NCI-H2029 (cell line): ENCODE results near the gene STOML3.

Source experiments
- DNase-seq: peaks from one replicate; lab custom pipeline; 2025; lab: John Stamatoyannopoulos, UW

Gene STOML3

DNA sequence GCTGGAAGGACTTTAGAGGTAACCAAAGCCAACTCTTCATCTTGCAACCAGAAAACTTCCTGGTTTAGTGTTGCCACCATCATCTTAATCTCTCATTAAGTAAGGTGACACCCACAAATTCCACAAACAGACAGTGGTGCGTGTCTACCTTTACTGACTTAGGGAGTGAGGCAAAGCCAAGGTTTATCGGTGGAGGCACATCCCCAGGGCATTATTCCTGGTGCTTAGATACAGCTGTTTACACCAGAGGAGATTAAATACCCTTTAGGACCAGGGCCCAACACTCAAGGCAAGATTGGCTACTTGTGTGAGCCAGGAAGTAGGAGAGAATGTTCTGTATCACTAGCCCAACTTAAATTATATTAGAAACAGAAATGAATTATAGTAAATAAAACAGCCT lies 9.5 kb downstream of the STOML3 start:
- no peak for DNase-seq

DNA sequence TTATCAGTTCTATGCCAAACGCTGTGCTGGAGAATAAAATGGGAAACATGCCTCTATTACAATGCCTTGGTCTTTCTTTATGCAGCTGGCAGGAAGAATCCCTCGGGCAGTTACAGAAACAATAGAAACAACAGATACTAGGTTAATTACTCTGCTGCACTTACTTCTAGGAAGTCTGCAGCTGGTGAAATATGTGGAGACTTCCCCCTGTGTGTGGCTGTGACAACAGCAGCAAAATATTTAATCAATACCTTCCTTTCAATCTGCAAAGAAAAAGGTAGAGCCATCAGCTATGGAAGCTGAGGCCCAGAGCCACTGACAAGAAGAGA lies 9.9 kb downstream of the STOML3 start:
- no peak for DNase-seq

DNA sequence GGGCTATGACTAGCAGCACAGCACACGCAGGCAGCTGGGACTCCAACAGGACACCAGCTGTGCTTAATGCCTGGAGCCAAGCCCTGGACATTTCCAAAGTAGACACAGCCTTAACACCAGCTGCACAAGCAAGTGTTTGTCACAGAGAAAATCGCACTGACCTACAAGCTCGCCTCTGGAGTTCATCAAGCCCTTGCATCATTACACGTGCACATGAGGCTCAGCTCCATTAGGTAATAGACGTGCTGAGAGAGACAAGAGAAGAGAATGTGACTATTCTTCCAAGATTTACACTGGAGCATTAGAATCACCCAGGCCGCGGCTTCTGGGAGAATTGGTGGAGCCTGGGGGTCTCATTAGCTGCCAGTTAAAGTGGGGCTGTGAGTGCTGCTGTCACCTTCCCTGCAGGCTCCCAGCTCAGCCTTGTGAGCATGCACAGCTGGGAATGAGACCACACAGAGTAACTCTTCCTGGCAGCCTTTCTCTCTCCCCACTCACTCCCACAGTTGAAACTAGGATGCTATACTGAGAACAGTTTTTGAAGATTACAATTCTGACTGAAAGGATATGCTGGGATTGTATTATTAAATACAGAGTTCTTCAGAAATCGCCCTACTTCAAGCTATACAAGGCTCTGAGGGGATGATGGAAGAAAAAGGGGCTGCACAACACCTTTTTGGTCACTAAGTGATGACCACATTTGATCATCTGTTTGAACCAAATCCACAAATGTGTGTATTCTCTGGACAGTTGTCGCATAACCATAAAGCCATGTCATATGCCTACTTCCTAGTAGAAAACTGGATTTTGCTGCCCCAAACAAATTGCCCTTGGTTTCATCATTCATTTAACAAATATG lies 10.5 kb downstream of the STOML3 start:
- no peak for DNase-seq

DNA sequence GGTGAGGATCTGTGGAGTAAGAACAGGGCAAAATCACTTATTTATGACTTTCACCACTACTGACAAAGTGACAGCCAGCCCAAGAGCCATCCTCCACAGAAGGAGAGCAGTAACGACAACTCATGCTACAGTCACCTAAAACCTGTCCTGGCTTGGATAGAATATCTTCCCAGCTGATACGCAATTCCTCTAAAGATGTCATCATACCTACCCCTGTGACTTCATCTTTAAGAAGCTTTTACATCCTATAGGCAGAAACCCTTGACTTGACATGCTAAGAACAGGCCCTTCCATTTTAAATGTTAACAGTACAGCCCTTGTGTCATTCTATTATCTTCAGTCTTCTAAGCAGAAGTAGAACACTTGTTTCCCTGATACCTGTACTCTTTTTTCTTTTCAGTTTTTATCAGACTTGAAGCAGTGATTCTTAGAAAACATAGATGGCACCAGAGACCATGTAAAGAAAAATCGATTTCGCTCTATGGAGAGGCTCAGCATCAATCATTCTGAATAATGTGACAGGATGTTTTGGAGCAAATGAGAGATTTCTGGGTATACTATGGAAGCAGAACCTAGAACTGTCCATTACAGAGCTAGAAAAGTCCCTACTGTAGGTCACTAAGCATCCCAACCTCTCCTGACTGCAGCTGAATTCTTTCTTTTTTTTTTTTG lies 20.1 kb downstream of the STOML3 start:
- DNase-seq = no peak

DNA sequence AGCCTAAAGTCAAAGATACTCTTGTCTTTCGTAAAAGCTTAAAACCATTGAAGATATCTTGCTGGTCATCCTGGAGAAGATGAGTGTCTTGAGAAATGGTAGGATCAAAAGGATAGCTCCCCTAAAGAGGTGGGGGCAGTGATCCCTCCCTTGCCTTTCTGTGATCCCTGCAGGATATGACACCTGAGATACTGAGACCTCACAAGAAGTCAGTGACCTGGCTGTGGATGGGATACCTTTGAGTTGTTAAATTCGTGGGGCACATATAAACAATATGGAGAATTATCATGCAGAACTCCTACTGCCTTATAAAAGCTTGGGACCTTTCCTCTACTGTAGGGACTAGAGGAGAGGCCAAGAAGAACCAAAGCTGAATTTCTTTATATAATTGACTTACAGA lies 21.4 kb downstream of the STOML3 start:
- no peak for DNase-seq

DNA sequence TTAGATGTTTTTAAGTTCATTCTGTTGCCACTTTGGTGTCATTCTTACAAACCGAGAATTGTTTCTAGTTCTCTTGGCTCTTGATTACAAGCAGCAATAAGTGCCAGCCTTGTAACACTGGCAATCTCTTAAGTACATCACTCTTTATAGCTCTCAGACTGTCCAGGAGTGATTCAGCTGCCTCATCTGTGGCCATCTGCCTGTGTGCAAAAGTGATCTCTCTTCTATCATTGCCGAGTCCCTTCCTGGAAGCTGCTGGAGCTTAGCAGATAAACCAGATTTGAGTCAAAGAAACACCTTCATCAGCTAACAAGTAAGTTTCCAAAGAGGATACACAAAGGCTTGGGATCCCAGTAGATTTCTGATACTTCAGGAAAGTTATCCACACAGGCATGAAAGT lies 23.2 kb downstream of the STOML3 start:
- DNase-seq = no peak

DNA sequence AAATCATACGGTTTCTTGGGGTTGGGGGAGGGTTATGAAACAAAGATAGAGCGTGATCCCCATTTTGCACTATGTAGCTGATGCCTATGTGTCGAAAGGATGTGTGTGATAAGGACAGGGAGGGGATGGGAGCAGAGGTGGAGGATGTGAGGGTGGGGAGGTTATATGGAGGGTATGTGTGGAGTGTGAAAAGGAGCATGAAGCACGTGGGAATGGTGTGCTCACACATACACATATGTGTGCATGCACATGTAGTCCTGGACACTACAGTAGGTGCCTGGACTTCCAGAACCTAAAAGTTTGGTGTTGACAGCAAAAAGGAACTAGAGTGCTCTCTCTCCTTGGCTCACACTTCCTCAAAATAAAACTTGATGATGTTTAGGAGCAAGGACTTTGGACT lies 25.4 kb downstream of the STOML3 start:
- no peak for DNase-seq

DNA sequence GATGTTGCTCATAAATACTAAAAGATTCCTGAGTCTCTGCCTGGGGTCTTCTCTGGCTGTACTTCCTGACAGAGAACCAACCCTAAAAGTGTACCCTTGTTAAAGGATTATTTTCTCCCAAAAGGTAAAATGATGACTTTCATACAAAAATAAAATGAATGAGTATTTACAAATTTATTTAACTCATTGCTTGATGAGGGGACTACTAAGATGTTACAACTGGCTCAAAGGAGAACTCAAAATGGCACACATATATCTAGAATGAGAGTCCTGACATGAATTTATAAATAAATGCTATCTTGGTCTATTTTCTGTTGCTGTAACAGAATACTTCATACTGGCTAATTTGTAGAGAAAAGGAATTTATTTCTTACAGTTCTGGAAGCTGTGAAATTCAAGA lies 30.5 kb downstream of the STOML3 start:
- DNase-seq = no peak

DNA sequence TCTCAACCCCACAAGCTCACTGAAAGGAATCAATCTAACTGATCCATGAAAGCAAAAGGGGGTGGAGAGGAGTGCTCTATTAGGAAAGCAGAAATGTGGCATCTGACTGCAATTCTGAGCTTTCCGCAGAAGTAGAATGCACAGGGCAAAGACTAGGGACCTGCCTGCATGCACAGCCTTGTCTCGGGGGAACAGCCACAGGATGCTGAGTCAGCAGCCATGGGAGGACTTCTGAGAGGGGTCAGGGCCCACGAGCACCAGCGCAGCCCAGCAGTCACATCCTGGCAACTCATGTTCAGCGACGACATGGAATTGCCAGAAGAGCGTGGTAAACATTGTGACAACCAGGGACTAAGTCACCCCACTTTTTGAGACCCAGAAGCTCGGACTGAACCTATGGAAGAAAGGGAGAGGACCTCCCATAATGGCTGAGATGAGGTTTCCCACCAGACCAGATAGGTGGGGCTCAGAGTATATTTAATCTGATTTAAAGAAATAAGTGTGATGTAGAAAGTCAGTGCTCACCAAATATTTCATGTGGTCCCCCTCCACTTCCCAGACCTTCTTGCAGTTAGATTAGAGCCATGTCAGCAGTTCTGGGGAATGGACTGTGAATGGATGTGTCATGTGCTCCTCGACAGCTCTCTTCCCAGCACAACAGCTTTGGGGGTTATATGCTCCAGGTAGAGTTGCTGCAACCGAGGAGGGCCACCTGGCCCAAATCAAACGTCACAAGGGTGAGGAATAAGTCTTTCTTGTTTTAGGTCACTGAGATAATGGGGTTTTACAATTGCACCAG lies 32.6 kb downstream of the STOML3 start:
- no peak for DNase-seq

DNA sequence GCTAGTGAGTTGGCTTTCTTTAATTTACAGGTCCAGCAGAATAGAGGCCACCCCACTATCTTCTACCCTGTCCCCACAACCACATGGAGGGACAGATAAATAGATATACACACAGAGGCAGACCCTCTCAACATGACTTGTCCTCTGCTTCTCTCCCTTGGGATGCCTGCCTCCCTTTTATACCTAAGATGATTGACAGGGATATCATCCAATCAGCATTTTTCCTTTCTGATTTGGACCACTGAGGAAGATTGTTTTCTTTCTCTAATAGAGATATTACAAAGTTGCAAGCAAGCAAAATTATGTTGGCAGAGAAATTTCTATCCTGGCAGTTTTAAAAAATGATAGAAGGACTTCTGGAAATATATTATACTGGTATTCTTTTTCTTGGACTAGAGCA lies 35.8 kb downstream of the STOML3 start:
- DNase-seq = no peak

DNA sequence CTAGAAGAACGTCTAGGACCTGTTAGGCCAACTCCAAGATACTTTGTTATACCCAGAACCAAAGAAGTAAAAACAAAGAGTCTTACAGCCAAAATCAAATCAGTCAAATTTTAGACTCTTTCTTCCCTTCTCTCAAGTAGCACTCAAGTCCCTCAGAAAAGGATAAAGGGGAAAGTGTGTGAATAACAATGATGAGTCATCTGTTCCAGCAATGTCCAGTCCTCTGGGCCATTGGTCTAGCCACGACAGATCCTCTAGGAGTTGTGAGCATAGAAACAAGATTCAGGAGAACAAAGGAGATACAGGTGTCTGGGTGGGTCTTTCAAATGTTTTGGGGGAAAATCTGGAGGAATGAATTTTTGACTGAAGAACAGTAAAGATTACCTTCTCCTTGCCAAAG lies 36.3 kb downstream of the STOML3 start:
- no peak for DNase-seq

DNA sequence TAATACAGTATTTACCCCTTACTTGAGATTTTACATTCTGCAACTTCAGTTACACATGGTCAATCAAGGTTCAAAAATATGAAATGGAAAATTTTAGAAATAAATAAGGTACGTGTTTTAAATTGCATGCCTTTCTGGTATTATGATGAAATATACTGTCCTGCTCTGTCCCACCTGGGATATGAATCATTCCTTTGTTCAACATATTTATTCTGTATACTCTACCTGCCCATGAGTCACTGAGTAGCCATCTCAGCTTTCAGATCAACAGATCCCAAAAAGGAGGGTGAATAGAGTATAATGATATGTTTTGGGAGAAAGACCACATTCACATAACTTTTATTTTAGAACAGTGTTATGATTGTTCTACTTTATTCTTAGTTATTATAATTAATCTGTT lies 37.8 kb downstream of the STOML3 start:
- no peak for DNase-seq

DNA sequence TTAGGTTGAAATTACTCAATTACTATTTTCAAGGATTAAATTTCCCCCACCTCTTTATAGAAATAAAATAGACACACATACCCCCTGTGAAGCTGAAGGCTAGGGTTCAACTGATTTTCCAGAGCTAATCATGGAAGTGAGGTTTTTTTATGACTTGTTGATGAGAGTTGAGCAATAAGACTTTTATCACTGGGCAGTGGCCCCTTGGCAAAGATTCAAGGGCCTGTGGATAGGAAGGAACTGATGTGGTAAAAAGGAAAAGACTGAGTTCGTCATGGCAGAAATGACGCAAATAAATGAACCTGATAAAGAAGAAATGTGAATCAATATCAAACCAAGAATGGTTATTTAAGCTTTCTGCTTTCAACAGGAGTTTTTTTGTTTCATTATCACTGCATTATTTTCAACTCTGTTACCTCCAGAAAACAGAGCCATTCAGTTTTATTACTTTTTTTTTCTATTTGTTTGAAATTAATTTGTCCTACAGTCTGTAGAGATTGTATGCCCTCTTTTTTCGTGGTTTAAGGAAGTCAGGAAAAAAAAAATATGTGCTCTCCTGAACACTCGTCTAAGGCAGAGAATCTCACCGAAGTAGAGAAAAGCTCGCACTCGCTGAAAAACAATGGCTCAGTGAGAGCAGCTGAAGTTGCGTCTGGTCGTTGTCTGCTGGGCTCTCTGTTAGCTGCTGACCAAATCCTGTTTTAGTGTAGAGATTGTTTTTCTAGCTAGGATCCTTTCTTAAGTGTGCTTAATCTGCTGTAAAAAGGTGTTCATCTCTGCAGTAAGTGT lies 38.9 kb downstream of the STOML3 start:
- no peak for DNase-seq

DNA sequence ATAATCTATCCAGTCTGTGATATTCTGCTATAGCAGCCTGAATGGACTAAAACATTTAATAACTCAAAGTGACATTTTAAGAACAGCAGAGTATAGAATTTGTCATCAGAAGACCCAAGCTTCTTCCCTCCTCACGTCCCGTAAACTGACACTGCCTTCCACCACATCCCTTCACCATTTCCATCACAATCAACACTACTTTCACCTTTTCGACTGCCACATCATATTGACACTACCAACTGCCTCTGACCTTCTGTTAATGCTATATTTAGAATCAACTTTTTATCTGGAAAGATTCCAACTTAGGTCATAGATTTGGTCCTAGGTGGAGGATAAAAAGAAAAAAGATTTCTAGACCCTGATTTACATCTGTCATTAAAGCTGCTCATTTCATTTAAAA lies 39.6 kb downstream of the STOML3 start:
- DNase-seq = no peak

DNA sequence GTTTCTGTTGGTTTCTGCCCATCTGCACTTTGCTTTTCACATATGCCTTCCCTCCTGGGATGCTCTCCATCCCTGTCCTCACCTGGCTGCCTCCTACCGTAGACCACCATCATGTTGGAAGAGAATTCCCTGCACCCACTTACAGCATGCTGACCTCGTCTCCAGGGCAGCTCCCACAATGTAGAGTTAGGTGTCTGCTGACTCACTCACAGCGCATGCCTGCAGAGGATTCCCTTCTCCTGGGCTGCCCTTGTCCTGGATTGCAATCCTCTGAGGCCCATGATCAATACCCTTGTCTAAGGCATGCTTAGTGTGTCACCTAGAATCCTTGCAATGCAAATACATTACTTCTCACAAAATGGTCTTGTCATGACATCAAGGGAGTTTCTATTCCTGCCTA lies 43.6 kb downstream of the STOML3 start:
- no peak for DNase-seq

DNA sequence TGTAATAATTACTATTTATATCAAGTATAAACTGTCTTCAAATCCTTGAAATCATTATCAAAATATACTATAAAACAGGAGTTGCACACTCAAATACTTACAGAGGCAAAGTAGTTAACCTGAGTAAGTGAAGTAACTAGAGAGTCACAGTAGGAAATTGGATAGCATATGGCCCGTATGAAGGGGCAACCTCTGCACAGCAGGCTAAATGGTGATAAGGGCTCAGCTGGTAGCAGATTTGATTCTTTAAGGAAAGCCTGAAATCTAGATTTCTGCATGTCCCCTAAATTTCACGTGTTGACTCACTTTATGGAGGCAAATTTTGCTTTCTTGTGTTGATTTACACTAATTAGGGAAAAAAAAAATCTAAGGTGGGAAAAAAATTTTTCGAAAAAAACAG lies 46.4 kb downstream of the STOML3 start:
- DNase-seq = no peak

DNA sequence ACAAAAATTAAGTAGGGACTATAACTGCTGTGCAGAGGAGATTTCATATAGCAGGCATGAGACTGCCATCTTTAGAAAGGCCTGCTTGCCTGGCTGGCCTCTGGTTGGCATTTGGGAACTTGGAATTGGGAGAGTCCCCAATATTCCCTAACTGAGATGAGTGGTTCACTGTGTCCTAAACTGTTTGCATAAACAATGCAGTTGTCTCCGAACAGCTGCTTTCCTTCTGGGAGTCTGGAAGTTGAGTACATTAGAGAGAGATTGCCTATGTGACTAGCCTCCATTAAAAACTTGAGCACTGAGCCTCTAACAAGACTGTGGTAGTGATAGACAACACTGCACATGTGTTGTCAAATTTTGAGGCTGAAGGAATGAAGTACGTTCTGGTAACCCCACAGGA lies 47.4 kb downstream of the STOML3 start:
- DNase-seq = no peak

DNA sequence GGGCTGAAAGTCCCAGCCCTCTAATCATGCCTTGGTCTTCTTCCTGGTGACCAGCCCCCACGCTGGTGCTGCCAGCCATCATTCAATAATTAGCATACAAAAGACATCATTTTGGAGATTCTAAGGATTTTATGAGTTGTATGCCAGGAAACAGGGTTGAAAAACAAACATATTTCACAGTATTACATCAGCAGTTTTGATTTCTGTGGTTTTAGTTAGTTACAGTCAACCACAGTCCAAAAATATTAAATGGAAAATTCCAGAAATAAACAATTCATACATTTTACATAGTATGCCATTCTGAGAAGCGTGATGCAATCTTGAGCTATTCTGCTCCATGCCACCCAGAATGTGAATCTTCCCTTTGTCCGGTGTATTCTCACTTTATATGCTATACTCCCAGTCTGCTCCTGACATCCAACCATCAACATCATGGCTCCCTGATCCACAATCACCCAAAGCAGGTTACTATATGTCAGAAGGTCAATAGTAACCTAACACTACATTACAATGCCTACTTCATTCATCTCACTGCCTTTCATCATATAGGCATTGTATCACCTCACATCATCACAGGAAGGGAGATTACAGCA lies 49.2 kb downstream of the STOML3 start:
- DNase-seq = no peak

DNA sequence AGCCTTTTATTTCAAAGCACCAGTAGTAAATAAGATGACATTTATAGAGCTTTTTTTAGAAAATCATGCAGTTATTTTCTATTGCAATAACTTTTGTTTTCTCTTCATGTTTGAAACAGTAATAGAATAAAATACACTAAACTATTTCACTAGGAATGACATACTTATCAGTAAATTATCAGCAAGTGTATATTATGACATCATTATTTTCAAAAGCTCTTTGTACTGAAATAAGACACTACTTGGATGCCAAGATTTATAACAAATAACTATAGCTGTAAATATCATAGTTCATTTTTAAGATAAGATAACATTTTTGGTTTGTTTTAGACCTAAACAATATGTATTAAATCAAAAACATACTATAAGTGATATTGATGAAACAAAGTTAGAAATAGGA lies 56.8 kb downstream of the STOML3 start:
- DNase-seq = no peak

DNA sequence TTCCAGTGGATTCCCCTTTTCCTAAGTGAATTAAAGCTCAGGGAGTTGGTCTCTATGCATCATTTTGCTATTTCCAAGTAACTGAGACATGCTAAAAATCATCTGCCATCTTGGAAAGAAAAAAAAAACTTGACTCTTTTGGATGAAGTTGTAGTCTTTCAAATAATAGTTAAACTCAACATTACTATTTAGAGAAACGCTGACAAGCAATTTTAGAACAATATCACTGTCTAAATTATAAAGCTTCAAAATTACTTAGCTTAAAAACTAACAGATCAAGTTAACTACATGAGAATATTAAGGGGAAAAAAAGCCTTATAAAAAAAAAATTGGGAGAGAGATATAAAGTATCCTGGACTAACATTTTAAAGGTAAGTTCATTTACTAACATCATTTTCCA lies 68.5 kb downstream of the STOML3 start:
- DNase-seq = no peak

DNA sequence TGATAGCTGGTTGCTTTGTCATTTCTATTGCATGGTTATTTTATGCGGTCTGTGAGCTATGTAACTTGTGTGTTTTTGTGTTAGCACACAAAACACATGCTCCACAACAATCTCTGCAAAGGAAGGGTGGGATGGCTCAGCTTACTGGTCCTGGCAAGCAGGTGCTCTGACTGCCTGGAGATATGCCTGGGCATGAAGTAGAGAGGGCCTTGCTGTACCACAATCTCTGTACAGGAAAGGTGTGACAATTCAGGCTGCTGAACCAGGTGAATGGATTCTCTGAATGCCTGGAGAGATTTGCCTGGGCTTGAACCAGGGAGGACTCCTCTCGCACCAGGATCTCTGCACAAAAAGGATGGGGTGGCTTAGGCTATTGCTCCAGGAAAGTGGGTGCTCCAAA lies 69.5 kb downstream of the STOML3 start:
- no peak for DNase-seq
